HG03097 (cell line): ENCODE measurements around the gene CPS1.
A peak's percentile ranks its signal among the peaks of the same experiment; 100 is the strongest.

ENCODE experiments used
- ATAC-seq: cut with Tn5 transposase; IDR thresholded peaks from one replicate; pipeline ENCODE4 v1.9.1; 2021; ENCODE audit not compliant: unreplicated experiment, low FRiP score

CPS1 gene

DNA sequence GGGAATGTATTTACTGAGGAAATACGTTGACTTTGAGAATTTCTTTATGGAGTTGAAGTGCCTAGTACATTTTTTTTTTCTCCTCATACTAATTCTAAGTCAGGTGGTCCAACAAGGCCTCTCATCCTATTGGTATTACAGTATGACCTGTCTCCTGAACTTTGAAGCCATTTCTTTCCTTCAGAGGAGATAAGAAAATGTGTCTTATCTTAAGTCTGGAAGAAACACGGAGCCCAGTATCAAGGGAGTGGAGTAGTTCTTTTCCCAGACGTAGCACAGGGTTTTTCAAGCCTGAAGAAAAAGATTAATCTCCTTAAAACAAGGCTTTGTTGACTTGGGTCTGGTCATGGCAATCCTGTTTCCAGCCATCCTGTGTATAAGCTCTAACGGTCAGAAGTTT is 11.6 kb upstream of the CPS1 start:
- ATAC-seq: no peak

DNA sequence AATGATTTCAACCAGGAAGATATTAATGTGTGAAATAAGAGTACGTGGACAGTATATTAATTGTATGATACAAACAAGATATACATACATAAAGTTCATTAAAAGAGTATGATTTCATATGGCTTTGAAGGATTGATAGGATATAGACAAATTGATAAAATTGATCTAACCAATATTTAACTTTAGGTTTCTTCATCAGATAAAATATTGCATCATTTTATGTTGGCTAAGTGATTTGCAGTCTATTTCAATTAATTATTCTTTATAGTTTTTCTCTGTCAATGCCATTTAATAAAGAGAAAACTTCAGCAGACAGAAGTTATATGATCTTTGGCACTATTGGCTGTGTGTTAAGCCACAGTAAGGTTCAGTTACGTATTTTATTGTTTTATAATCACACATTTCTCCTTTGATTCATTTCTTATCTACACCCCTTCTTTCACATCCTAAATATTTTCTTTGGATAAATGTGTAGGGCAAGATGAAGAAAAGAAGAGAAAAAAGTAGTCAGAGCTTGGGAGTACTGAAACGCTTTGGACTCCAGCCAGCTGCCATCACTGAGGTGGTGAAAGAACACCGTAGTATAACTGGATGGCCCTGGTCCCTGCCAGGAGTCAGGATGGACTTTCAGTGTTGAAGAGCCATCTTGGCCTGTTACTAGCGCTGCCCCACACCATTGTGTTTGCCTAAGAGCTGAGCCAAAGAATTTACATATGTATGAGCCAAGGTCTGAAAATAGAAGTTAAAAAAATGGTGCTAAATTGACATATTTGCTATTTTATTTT is 9.8 kb upstream of the CPS1 start:
- no peak for ATAC-seq

DNA sequence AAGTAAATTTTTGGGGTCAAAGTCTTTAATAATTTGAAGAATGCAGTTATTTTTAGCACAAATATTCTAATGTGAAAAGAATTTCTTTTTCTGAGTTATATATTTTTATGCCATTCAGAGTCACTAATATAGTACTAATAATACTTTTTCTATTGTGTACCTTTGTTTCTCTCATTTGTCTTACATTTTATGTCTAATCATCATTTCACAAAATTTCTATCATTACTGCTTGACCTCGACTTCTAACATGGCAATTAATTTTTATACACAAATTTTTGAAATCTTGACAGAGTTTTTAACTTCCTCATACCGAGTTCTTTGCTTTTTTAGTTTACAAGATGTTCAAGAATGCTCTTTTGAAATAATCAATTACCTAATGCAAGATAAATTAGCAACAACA is 8.4 kb upstream of the CPS1 start:
- no peak for ATAC-seq

DNA sequence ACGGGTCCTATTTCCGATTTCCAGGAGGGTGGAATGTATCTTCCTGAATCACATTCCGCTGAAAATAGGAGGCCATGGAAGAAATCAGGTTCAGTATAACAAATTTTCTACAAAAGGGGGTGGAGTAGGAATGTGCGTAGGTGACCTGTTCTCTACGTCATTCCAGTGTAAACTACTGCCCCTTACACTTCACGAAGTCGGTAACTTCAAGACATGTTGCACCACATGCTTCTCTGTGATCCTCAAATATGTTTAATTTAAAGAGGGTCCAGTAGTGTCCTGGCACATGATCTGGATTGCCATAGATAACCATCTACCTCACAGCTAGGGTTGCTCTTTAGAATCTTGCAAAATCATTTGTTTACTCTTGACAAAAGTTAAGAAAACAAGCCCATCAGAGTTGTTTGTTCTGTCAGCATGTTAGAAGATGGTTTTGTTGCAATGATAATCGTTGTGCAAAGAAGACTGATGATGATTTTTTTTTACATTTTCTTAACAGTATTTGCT is 7.5 kb upstream of the CPS1 start:
- no peak for ATAC-seq

DNA sequence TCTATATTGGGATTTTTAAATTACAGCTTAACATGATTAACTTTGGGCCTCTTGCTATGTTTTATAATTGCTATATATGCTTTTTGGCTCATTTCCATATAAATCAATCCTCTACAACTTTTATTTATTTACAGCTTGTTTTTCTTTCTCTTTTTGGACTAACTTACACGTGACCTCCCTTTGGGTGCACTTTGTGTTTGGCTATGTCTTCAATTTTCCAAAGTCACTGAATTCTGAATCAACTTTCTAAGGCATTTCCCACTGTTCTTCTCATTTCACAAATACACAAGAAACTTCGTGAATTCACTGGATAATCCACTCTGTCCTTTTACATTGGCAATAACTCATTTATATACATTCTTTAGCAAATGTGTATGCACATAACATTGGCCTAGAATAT is 5.4 kb upstream of the CPS1 start:
- no peak for ATAC-seq

DNA sequence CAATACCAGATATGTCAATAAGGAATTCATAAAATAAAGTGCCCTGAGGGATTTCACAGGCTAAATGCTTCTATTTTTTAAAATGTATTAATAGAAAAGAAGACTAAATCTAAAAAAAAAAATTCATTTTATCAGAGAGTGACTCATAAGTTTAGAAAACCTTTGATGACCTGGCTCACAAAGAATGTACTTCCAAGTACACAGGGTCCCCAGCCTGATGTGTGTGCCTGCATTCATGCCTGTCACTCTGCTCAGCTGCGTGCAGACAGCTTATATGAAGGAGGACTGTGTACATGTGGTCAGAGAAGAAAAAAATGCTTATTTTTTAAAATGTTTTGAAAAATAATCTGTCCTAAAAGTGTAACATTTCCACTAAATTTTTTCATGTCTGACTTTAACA is 3.0 kb upstream of the CPS1 start:
- no peak for ATAC-seq

DNA sequence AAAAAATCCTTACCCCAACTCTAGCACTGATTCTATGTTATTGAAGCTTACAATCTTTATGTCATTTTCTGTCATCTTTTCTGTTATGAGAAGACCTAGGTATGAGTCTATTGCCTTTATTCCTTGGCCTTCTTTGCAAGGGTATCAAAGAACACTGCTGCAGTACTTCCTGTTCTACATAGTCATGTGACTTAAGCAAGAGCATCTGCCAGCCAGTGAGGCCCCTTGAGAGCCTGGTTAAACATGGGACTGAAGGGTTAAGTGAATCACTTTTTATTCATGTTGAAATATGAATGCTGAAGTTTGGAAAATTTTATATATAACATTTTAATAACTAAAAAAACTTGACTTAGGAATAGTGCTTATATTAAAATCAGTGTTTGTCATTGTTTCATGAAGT is 844 bp upstream of the CPS1 start:
- no peak for ATAC-seq

DNA sequence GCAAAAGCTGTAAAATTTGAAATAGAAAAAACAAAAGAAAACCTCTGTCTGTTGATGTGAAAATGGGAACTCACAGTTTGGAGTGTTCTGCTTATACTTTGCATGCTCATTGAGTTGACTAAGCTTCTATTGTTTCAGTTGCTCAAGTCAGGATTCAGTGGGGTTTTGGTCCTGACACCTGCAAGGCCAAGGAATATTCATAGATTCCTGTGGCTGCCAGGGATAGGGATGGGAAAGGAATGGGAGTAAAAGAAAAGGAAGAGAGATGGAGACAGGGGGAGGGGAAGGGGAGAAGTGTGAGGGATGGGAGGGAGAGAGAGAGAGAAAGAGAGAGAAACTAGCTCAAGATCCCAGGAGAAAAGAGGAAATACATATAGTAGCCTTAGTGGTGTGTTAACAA is 1.3 kb downstream of the CPS1 start:
- no peak for ATAC-seq

DNA sequence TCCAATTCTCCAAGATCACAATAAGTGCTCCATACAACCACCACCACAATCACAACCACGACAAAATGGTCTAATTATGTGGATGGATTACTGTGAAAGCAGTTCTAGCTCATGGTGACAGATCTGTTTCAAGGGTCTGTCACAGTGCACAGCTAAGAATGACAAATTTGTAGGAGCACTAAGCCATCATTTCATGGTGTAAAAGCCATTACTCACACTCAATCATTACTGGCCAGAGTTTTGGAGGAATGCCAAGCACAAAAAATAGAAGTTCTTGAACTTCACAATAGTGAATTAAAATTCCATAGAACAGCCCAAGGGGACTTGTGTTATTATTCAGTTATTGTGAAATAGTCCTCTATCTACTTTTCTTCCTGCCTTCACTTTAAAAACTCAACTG is 2.3 kb downstream of the CPS1 start:
- ATAC-seq: no peak

DNA sequence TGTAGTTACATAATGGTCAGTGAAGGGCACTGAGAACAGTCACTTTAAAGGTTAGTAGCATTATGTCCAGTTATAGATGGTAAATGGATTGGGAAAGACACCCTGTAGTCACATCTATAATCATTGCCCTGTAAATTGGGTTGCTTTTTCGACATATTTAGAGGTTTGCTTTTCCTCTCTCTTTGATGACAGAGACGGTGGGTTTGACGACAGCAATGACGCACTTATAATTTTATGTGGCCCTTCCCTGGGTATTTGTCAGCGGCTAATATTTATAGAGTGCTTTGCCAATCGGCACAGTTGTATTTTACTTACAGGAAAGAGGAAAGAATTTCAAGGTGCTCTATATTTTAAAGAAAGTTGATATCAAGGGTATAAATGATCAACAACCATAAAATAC is 2.8 kb downstream of the CPS1 start:
- ATAC-seq: no peak

DNA sequence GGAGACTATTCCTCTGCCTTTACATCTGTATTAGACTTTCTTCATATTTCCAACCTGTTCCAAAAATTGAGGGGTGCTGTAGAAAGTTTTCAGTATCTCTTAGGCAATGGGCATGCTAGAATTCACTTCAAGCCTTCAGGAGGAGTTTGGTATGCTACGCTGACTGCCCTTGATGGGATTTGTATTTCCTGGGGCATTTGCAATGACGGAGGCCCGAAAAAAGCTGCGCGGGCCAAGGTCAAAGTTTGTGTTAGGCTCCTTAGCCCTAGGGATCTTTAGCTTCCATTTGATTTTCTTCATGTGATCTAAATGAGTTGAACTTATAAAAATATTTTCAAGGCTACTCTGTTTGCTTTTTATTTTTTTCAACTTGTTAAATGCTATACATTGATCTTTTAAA is 5.1 kb downstream of the CPS1 start:
- no peak for ATAC-seq

DNA sequence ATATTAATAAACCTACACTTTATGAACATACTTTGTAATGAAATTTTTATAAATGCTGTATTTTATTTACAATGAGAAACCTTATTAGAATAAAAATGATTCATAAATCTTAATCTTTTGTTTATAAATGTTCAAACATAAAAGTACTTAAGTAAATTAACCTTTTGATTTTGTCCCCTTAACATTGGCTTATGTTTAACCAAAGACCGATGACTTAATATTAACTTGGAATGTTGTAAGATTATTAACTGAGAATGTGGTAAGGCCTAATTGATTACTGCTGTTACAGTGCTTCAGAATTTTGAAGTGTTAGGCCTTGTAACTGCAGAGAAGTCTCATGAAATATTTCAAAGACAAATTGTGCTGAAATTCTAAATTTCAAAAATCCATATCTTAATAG is 5.7 kb downstream of the CPS1 start:
- ATAC-seq: no peak

DNA sequence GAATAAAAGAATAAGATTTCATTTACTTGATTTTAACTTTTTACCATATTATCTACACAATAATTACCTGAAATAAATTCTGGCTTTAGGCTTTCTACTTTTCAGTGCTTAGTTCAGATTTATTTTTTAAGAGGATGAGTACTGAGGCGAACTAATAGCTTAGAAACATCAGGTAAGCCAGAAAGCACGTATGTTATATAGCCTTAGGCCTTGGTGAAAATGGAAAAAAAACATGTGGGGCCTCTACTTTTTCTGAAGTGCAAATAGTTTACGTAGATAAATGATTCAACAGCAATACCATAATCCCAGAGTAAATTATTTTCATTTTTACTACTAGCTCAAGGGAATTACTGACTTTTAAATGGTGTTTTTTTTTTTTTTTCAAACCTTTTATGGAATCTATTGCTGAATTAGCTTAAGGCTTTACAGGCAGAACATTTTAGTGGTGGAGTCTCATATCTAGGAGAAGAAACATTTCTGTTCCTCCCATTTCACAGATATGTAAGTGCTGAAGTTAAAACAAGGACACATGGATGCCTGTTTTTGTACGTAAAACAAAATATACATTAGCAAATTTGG is 6.2 kb downstream of the CPS1 start:
- ATAC-seq: no peak

DNA sequence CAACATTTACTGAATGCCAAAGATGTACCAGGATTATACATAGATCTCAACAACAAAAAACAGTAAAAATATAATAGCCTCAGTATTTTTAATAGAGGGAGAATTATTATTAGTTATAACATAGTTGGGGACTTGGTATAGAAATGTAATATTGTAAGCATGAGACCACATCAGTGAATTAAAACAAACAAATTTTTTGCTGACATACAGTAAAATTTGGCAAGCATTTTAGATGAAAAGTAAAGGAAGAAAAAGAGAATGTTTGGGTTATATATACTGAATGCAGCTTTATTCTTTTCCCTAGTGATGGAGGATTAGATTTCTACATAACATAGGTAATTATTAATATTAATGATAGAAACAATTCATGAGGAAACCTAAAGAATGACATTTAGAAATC is 10.9 kb downstream of the CPS1 start:
- no peak for ATAC-seq

DNA sequence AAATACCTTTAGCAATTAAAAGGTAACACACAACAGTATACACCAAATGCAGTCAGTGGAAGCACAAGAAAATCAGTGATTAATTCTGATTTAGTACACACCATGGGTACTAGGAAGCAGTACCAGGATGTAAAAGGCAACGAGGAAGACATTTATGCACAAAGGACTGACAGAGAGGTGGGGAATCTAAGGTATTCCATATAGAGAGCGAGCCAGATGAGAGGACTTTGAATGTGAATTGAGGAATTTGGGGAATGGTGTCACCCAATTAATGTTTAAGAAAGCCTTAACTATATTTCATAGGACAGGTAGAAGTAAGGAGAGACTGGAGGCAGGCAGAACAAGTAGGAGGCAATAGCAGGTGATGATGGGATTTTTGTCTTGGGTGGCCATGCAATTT is 11.7 kb downstream of the CPS1 start:
- no peak for ATAC-seq

DNA sequence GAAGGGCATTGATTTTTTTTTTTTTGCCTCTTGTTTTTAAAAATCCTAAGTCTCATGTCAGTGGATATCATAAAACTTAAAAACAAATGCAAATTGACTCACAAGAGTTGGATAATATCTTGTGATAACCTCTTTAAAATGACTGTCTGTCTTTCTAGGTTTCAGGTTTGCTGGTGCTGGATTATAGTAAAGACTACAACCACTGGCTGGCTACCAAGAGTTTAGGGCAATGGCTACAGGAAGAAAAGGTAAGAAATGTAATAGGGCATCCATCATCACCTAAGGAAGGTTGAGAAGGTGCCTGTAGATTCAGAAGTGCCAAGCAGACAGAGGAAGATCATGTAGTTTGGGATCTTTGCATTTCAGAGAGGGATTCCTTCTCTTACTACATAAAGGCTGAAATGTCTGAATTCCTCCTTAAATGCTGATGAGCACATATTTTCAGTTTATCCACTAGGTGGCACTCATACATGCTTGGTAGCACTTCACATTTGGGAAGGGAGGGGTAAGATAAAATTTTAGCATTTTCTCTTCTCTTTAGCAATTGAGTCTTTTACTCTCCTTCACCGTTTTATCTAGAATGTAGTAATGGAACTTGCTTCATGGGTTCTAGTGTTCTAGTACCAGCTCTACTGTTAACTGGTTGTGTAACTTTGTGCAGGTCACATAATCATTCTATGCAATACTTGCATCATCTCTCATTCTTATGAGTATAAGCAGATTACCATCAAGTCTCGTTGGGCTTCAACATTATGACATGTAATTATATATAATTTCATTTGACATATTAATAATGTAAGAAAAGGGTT is 21.1 kb downstream of the CPS1 start:
- peak; percentile 86 for ATAC-seq

DNA sequence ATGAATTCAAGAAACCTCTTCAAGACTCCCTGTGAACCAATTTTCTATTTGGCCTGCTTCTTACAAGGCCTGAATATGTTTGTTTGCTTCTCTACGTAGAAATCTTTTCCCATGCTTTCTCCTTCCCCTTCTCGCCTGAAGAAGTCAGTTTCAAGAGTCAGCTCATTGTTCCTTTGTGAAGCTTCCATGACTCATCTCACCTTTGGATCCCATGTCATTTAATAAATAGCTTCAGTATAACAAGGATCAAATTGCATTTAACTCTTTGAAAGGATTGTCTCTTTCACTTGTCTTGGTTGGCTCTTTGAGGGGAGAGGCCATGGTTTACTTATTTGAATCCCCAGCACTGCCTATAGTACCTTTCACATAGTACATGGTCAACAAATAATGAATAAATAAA is 28.4 kb downstream of the CPS1 start:
- no peak for ATAC-seq

DNA sequence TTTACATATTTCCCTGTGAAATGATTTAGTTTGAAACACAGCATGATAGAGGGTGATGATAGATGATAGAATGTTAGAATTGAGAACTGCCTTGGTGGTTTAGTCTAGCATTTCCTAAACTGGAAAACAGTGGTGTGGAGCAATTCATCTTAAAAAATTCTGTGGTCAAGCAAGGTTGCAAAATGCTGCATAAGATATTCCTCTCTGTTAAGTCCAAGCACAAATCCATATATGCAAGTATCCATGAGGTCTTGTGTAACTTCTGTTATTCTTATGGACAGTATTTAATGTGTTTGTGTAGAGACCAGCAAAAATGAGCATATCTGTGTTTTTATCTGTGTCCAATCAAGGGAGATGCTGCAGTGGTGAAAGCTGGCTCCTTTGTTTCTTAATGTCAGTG is 30.0 kb downstream of the CPS1 start:
- ATAC-seq: no peak

DNA sequence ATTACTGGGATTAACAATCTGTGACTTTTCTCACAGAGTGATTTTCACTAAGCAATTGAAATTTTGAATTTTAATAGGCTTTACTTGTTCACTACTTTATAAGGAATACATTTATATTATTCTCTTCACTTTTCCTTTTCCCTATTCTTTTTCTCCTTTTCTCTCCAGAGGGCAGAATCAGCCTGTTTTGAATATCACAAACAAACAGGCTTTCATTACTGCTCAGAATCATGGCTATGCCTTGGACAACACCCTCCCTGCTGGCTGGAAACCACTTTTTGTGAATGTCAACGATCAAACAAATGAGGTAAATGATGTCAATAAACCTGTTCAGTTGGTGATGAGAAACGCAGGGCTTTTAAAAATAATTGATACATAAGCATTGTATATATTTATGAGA is 35.3 kb downstream of the CPS1 start:
- no peak for ATAC-seq

DNA sequence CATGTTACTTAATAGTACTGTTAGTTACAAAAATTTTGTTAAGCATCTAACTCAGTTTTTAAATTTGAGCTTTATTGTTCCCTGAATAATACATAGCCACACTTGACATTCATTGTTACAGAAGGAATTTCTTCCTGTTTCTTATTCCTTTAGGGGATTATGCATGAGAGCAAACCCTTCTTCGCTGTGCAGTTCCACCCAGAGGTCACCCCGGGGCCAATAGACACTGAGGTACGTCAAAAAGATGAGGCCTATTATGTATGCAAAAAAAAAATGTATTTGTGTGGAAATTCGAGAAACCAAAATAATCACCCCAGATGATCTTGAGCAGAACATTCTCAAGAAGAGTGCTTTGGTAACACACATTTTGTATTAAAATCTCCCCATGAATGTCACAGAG is 36.3 kb downstream of the CPS1 start:
- ATAC-seq: no peak

DNA sequence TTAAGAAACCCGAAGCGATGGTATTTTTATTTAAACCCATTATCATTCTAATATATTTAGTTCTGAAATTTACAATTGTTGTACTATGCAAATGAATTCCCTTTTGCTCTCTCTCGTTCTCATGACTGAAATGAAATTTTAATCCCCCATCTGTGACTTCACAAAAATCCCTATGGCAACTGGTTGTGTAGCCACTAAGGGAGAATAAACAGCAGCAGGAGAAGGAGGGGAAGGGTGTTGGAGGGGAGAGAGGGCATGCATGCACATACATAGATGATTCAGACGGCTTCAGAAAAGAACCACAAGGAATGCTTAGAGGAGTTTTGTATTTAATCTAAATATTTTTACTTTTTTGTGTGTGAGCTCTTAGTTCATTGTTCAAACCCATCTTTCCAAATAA is 36.8 kb downstream of the CPS1 start:
- no peak for ATAC-seq

DNA sequence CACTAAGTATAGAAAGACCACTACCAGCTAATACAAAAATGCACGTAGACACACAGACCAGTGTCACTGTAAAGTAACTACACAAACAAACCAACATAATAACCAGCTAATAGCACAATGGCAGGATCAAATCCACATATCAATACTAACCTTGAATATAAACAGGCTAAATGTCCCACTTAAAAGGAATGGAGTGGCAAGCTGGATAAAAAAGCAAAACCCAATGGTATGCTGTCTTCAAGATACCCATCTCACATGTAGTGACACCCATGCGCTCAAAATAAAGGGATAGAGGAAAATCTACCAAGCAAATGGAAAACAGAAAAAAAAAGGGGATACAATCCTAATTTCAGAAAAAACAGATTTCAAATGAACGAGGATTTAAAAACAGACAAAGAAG is 41.8 kb downstream of the CPS1 start:
- ATAC-seq: no peak
